Stimulated activated naive B cell treated with anti-CD40 and anti-IgM and Interleukin-4, amounts not matched to agents 10 μg/mL and 1 μg/mL and 100 μg/mL, for 72 hours (primary cell): Measurements from ENCODE around the gene GKN1.
A peak's percentile ranks its signal among the peaks of the same experiment; 100 is the strongest.

Experiments used
- ATAC-seq, 2 donors: fragments of 150-1000 bp; cut with Tn5 transposase; replicated peaks; 2 replicates each; pipeline ENCODE4 v1.10.0; 2021; ENCODE audit warnings: moderate library complexity in 1 of 2
- DNase-seq: peaks from one replicate; pipeline ENCODE4 v3.0.0; 2021
- H3K27ac Mint-ChIP-seq: one replicate; pipeline ENCODE4 v1.8.0; 2022; ENCODE audit warnings: mild to moderate bottlenecking, mixed read lengths
- H3K27me3 Mint-ChIP-seq, 2 donors: one replicate each; pipeline ENCODE4 v1.8.0; 2022; ENCODE audit warnings: mixed read lengths in 2 of 2
- H3K36me3 Mint-ChIP-seq, 2 donors: one replicate each; pipeline ENCODE4 v1.8.0; 2022; ENCODE audit warnings: mixed read lengths in 2 of 2, mild to moderate bottlenecking in 1 of 2
- H3K4me1 Mint-ChIP-seq, 2 donors: one replicate each; pipeline ENCODE4 v1.8.0; 2022; ENCODE audit warnings: mixed read lengths in 2 of 2, mild to moderate bottlenecking in 1 of 2
- H3K4me3 Mint-ChIP-seq, 2 donors: one replicate each; pipeline ENCODE4 v1.8.0; 2022; ENCODE audit warnings: mild to moderate bottlenecking in 2 of 2, mixed read lengths in 2 of 2, moderate library complexity in 1 of 2
- H3K9me3 Mint-ChIP-seq, 2 donors: one replicate each; pipeline ENCODE4 v1.8.0; 2022; ENCODE audit warnings: mixed read lengths in 2 of 2, mild to moderate bottlenecking in 1 of 2

GKN1 gene

GRCh38 chr2:68971591-68972231 lies 2.7 kb upstream of the GKN1 start:
- Mint-ChIP-seq H3K4me1 (peaks cover 0 to 2% of the 10 kb centered on the region in 2 donors), H3K27me3 (peaks cover 6 to 7% of the 10 kb centered on the region in 2 donors), H3K9me3 (peaks cover 0 to 4% of the 10 kb centered on the region in 2 donors), H3K27ac (no peak overlapping the region), H3K36me3 (no peaks in the 10 kb centered on the region), H3K4me3 (no peak overlapping the region)
- DNase-seq (no peak), ATAC-seq (peak in 1 of 2 donors; percentile 38)

GRCh38 chr2:68974946-68975665 lies 670 bp downstream of the GKN1 start:
- Mint-ChIP-seq H3K36me3 (peaks cover 0 to 2% of the 10 kb centered on the region in 2 donors), H3K27me3 (peaks cover 15 to 17% of the 10 kb centered on the region in 2 donors), H3K4me3 (no peak overlapping the region), H3K4me1 (no peaks in the 10 kb centered on the region), H3K27ac (no peak overlapping the region), H3K9me3 (no peaks in the 10 kb centered on the region)
- no peak for DNase-seq
- ATAC-seq = no peak

GRCh38 chr2:68975844-68976243 lies 1.4 kb downstream of the GKN1 start:
- H3K9me3 Mint-ChIP-seq = no peaks in the 10 kb centered on the region

GRCh38 chr2:68977453-68977852 lies 3.0 kb downstream of the GKN1 start:
- no peak for DNase-seq
- ATAC-seq = no peak
- H3K27ac Mint-ChIP-seq = no peak overlapping the region
- H3K4me1 Mint-ChIP-seq = no peaks in the 10 kb centered on the region
- H3K27me3 Mint-ChIP-seq = peaks cover 17 to 21% of the 10 kb centered on the region in 2 donors
- no peaks in the 10 kb centered on the region for H3K9me3 Mint-ChIP-seq
- H3K4me3 Mint-ChIP-seq = no peak overlapping the region
- H3K36me3 Mint-ChIP-seq = peaks cover 0 to 2% of the 10 kb centered on the region in 2 donors

More at GRCh38 chr2:68975844-68976243, 1.4 kb downstream of the GKN1 start:
- H3K36me3 Mint-ChIP-seq = peaks cover 0 to 2% of the 10 kb centered on the region in 2 donors
- ATAC-seq (no peak), DNase-seq (no peak)
- H3K4me3 Mint-ChIP-seq = no peak overlapping the region
- H3K27ac Mint-ChIP-seq = no peak overlapping the region
- H3K4me1 Mint-ChIP-seq = no peaks in the 10 kb centered on the region
- H3K27me3 Mint-ChIP-seq = peaks cover 15 to 17% of the 10 kb centered on the region in 2 donors

- peaks cover 17 to 18% of the 10 kb centered on the region in 2 donors for H3K27me3 Mint-ChIP-seq
These were observed 3.7 kb downstream of the GKN1 start for GRCh38 chr2:68978098-68978497.

GRCh38 chr2:68980956-68981355 lies 6.5 kb downstream of the GKN1 start:
- no peak for DNase-seq
- no peak overlapping the region for H3K4me3 Mint-ChIP-seq
- no peak overlapping the region for H3K27ac Mint-ChIP-seq
- H3K36me3 Mint-ChIP-seq = peaks cover 0 to 2% of the 10 kb centered on the region in 2 donors
- H3K27me3 Mint-ChIP-seq = peaks cover 14 to 16% of the 10 kb centered on the region in 2 donors
- H3K9me3 Mint-ChIP-seq = no peaks in the 10 kb centered on the region
- no peaks in the 10 kb centered on the region for H3K4me1 Mint-ChIP-seq
- ATAC-seq = no peak

More at GRCh38 chr2:68978098-68978497, 3.7 kb downstream of the GKN1 start:
- peaks cover 0 to 2% of the 10 kb centered on the region in 2 donors for H3K36me3 Mint-ChIP-seq
- no peak for ATAC-seq
- no peaks in the 10 kb centered on the region for H3K4me1 Mint-ChIP-seq
- no peaks in the 10 kb centered on the region for H3K9me3 Mint-ChIP-seq
- no peak overlapping the region for H3K4me3 Mint-ChIP-seq
- H3K27ac Mint-ChIP-seq = no peak overlapping the region
- DNase-seq = no peak

- DNase-seq (no peak), ATAC-seq (no peak)
- Mint-ChIP-seq H3K36me3 (no peaks in the 10 kb centered on the region), H3K4me1 (no peaks in the 10 kb centered on the region), H3K27me3 (peaks cover 12 to 13% of the 10 kb centered on the region in 2 donors), H3K27ac (no peak overlapping the region), H3K4me3 (no peak overlapping the region), H3K9me3 (no peaks in the 10 kb centered on the region)
These were observed 12.6 kb downstream of the GKN1 start for GRCh38 chr2:68987021-68987503.

- Mint-ChIP-seq H3K4me3 (no peak overlapping the region), H3K36me3 (no peaks in the 10 kb centered on the region), H3K9me3 (no peaks in the 10 kb centered on the region), H3K27me3 (peaks cover 12 to 16% of the 10 kb centered on the region in 2 donors), H3K4me1 (no peaks in the 10 kb centered on the region), H3K27ac (no peak overlapping the region)
- DNase-seq (no peak), ATAC-seq (no peak)
These were observed 14.6 kb downstream of the GKN1 start for GRCh38 chr2:68989035-68989434.

GRCh38 chr2:68992341-68992740 lies 17.9 kb downstream of the GKN1 start:
- DNase-seq = no peak
- H3K27me3 Mint-ChIP-seq = peaks cover 16 to 22% of the 10 kb centered on the region in 2 donors
- H3K4me3 Mint-ChIP-seq = no peak overlapping the region
- no peaks in the 10 kb centered on the region for H3K36me3 Mint-ChIP-seq
- H3K27ac Mint-ChIP-seq = no peak overlapping the region
- H3K9me3 Mint-ChIP-seq = no peaks in the 10 kb centered on the region
- H3K4me1 Mint-ChIP-seq = no peaks in the 10 kb centered on the region
- ATAC-seq = no peak

- Mint-ChIP-seq H3K4me3 (no peak overlapping the region), H3K27ac (no peak overlapping the region), H3K27me3 (peaks cover 16 to 22% of the 10 kb centered on the region in 2 donors), H3K4me1 (no peaks in the 10 kb centered on the region), H3K9me3 (no peaks in the 10 kb centered on the region), H3K36me3 (no peaks in the 10 kb centered on the region)
- ATAC-seq (no peak), DNase-seq (no peak)
These were observed 18.5 kb downstream of the GKN1 start for GRCh38 chr2:68992933-68993332.

GRCh38 chr2:68993660-68994059 lies 19.2 kb downstream of the GKN1 start:
- Mint-ChIP-seq H3K27me3 (peaks cover 23 to 28% of the 10 kb centered on the region in 2 donors), H3K36me3 (no peaks in the 10 kb centered on the region), H3K4me3 (no peak overlapping the region), H3K9me3 (no peaks in the 10 kb centered on the region), H3K27ac (no peak overlapping the region), H3K4me1 (no peaks in the 10 kb centered on the region)
- DNase-seq (no peak), ATAC-seq (no peak)

- H3K9me3 Mint-ChIP-seq = peaks cover 0 to 2% of the 10 kb centered on the region in 2 donors
- no peak overlapping the region for H3K27ac Mint-ChIP-seq
- no peaks in the 10 kb centered on the region for H3K36me3 Mint-ChIP-seq
- H3K4me1 Mint-ChIP-seq = no peaks in the 10 kb centered on the region
- no peak for DNase-seq
- ATAC-seq = no peak
- peaks cover 29 to 35% of the 10 kb centered on the region in 2 donors for H3K27me3 Mint-ChIP-seq
- H3K4me3 Mint-ChIP-seq = no peak overlapping the region
These were observed 20.4 kb downstream of the GKN1 start for GRCh38 chr2:68994864-68995263.

GRCh38 chr2:68995916-68996315 lies 21.5 kb downstream of the GKN1 start:
- Mint-ChIP-seq H3K4me1 (no peaks in the 10 kb centered on the region), H3K27me3 (peaks cover 22 to 30% of the 10 kb centered on the region in 2 donors), H3K27ac (no peak overlapping the region), H3K9me3 (peaks cover 0 to 2% of the 10 kb centered on the region in 2 donors), H3K4me3 (no peak overlapping the region), H3K36me3 (no peaks in the 10 kb centered on the region)
- no peak for DNase-seq
- no peak for ATAC-seq

GRCh38 chr2:68997401-68997800 lies 23.0 kb downstream of the GKN1 start:
- H3K36me3 Mint-ChIP-seq = no peaks in the 10 kb centered on the region
- ATAC-seq (no peak), DNase-seq (no peak)
- H3K27me3 Mint-ChIP-seq = peaks cover 27 to 42% of the 10 kb centered on the region in 2 donors
- H3K4me1 Mint-ChIP-seq = no peaks in the 10 kb centered on the region
- H3K4me3 Mint-ChIP-seq = no peak overlapping the region
- H3K9me3 Mint-ChIP-seq = peaks cover 10 to 11% of the 10 kb centered on the region in 2 donors
- H3K27ac Mint-ChIP-seq = no peak overlapping the region

- Mint-ChIP-seq H3K4me3 (no peak overlapping the region), H3K9me3 (peaks cover 12 to 17% of the 10 kb centered on the region in 2 donors), H3K4me1 (peaks cover 3 to 6% of the 10 kb centered on the region in 2 donors), H3K36me3 (no peaks in the 10 kb centered on the region), H3K27me3 (peaks cover 37 to 40% of the 10 kb centered on the region in 2 donors), H3K27ac (no peak overlapping the region)
- ATAC-seq (no peak), DNase-seq (no peak)
These were observed 27.4 kb downstream of the GKN1 start for GRCh38 chr2:69001879-69002278.
